ENCODE data around the gene OPN3. TPM values are rescaled to one million over a fixed set of nuclear protein-coding genes. Genes with fewer than 3 reads are reported as not detected.

OPN3 gene
- total RNA-seq, 1 donor from 2014 or later: 14.7 TPM

DNA sequence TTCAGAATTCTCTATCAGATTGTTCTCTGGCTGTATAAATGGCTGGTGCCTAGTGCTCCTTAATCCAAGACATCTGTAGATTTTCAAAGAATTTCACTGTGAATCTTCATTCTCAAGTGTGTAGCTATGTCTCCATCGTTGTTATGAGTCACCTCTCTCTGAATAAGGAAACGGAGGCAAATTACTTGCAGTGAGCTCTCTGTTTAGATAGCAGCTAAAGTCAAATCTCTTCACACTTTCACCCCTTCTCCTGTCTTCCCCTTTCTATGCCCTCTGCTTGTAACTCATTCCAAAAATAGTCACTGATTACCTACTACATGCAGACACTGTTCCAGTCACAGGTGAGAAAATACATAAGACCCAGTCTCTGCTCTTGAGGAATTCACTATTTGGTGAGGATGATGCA lies 39.7 kb downstream of the OPN3 start:
- FAIRE-seq (no peak), DNase-seq (ENCODE audit: low read depth) (no peak)
- Histone ChIP-seq H3K27me3 (ENCODE audit: control insufficient read depth, insufficient read depth, low read length) (no peaks in the 10 kb centered on the region), H3K36me3 (ENCODE audit: control insufficient read depth, insufficient read depth, low read length) (peaks cover 3% of the 10 kb centered on the region), H3K4me3 (ENCODE audit: low read depth, low read length) (no peak overlapping the region)
- no peak for TF ChIP-seq CTCF (IDR thresholded peaks at IDR 0.05; ENCODE audit: insufficient read depth, low read length, severe bottlenecking)

DNA sequence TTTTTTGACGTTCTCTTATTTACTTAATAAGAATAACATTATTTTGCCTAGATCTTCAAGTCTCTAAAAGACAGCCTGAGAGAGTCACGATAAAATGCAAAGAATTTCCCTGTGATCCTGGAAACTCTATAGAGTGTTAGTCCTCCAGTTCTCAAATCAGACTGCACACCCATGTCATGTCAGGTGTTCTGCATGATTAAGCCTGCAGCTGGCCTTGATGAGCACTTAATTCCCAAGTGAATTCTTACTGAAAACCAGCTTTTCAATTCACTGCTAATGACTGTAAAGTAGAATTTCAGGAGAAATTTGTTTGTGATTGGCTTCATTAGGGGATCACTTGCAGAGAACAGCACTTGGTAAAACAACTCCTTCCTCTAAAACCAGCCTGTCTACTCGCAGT lies 41.9 kb downstream of the OPN3 start:
- TF ChIP-seq CTCF (IDR thresholded peaks at IDR 0.05; ENCODE audit: insufficient read depth, low read length, severe bottlenecking): no peak
- FAIRE-seq: no peak
- Histone ChIP-seq H3K27me3 (ENCODE audit: control insufficient read depth, insufficient read depth, low read length) (no peaks in the 10 kb centered on the region), H3K36me3 (ENCODE audit: control insufficient read depth, insufficient read depth, low read length) (peaks cover 1% of the 10 kb centered on the region), H3K4me3 (ENCODE audit: low read depth, low read length) (no peak overlapping the region)
- no peak for DNase-seq (ENCODE audit: low read depth)

GRCh38 chr1:241596633-241597032 lies 43.5 kb downstream of the OPN3 start:
- no peak for DNase-seq (ENCODE audit: low read depth)
- H3K27me3 ChIP-seq (ENCODE audit: control insufficient read depth, insufficient read depth, low read length): no peaks in the 10 kb centered on the region
- no peak for FAIRE-seq
- H3K4me3 ChIP-seq (ENCODE audit: low read depth, low read length): no peak overlapping the region
- no peak for TF ChIP-seq CTCF (IDR thresholded peaks at IDR 0.05; ENCODE audit: insufficient read depth, low read length, severe bottlenecking)
- H3K36me3 ChIP-seq (ENCODE audit: control insufficient read depth, insufficient read depth, low read length): peaks cover 1% of the 10 kb centered on the region

DNA sequence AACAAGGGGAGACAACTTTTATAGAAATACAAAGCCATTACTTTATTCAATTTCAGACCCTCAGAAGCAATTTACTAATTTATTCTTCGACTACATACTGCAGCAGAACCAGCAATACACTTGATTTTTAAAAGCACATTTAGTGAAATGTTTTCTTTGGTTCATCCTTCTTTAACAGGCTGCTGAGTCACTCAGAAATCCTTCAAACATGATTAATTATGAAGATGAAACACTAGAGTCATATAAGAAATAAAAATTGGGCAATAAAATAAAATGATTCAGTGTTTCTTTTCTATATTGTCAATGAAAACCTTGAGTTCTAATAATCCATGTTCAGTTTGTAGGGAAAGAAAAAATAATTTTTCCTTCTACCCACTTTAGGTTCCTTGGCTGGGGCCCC lies 47.0 kb downstream of the OPN3 start:
- Histone ChIP-seq H3K4me3 (ENCODE audit: low read depth, low read length) (no peak overlapping the region), H3K36me3 (ENCODE audit: control insufficient read depth, insufficient read depth, low read length) (peaks cover 1% of the 10 kb centered on the region), H3K27me3 (ENCODE audit: control insufficient read depth, insufficient read depth, low read length) (no peaks in the 10 kb centered on the region)
- no peak for TF ChIP-seq CTCF (IDR thresholded peaks at IDR 0.05; ENCODE audit: insufficient read depth, low read length, severe bottlenecking)
- peak; percentile 75 for DNase-seq (ENCODE audit: low read depth)
- FAIRE-seq: no peak

DNA sequence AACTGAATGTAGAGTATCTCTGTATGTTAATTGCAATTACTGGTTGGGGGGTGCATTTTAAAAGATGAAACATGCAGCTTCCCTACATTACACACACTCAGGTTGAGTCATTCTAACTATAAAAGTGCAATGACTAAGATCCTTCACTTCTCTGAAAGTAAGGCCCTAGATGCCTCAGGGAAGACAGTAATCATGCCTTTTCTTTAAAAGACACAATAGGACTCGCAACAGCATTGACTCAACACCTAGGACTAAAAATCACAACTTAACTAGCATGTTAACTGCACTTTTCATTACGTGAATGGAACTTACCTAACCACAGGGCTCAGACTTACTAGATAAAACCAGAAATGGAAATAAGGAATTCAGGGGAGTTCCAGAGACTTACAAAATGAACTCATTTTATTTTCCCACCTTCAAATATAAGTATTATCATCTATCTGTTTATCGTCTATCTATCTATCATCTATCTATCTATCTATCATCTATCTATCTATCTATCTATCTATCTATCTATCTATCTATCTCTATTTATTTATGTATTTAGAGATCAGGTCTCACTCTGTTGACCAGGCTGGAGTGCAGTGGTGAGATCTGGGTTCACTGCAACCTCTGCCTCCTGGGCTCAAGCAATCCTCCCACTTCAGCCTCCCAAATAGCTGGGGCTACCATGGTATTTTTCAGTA lies 47.8 kb downstream of the OPN3 start:
- FAIRE-seq (peak; percentile 68), DNase-seq (ENCODE audit: low read depth) (peak; percentile 99)
- Histone ChIP-seq H3K4me3 (ENCODE audit: low read depth, low read length) (no peak overlapping the region), H3K27me3 (ENCODE audit: control insufficient read depth, insufficient read depth, low read length) (no peaks in the 10 kb centered on the region), H3K36me3 (ENCODE audit: control insufficient read depth, insufficient read depth, low read length) (no peaks in the 10 kb centered on the region)
- no peak for TF ChIP-seq CTCF (IDR thresholded peaks at IDR 0.05; ENCODE audit: insufficient read depth, low read length, severe bottlenecking)

DNA sequence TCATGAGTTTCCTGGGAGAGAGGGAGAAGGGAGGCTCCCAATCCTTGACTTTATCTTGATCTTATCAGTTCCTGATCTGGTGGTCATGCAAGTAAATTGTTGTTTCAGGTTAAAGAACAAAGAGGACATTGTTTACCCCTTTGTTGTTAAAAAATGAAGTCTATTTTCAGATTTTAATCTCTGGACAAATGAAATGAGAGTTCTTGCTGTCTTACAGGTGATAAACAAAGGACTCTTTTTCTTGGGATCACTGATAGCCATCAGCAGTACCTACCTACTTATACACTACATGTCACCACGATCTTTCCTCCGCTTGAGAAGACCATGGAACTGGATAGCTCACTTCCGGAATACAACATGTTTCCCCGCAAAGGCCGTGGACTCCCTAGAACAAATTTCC lies 48.4 kb downstream of the OPN3 start:
- no peak for FAIRE-seq
- no peak for TF ChIP-seq CTCF (IDR thresholded peaks at IDR 0.05; ENCODE audit: insufficient read depth, low read length, severe bottlenecking)
- Histone ChIP-seq H3K36me3 (ENCODE audit: control insufficient read depth, insufficient read depth, low read length) (no peaks in the 10 kb centered on the region), H3K4me3 (ENCODE audit: low read depth, low read length) (no peak overlapping the region), H3K27me3 (ENCODE audit: control insufficient read depth, insufficient read depth, low read length) (no peaks in the 10 kb centered on the region)
- DNase-seq (ENCODE audit: low read depth): peak; percentile 17

Data from bronchial epithelial cell (primary cell).